Small intestine (tissue), 7 donors: Measurements from ENCODE around the gene PI4K2A. TPM values are rescaled to one million over a fixed set of nuclear protein-coding genes. Genes with fewer than 3 reads are reported as not detected.
A peak's percentile ranks its signal among the peaks of the same experiment; 100 is the strongest.

Experiments
- DNase-seq, 2 donors: peaks; one replicate each; pipeline versions ENCODE4 v3.0.0 to v3.0.0-alpha.2; 2013
- FAIRE-seq: peaks from 2 replicates; lab custom pipeline; 2012; peaks lifted over from hg19 to GRCh38; lab: Jason Lieb, UNC
- H3K27ac ChIP-seq, 3 donors: one replicate each; pipeline ENCODE4 v1.5.1; 2013; ENCODE audit warnings: low read length in 2 of 3, mild to moderate bottlenecking in 2 of 3, control low read depth in 1 of 3, inconsistent platforms in 1 of 3, low read depth in 1 of 3, moderate library complexity in 1 of 3
- H3K27me3 ChIP-seq, 3 donors: one replicate each; pipeline ENCODE4 v1.6.1; 2013; ENCODE audit warnings: low read length in 3 of 3, inconsistent platforms in 1 of 3; ENCODE audit not compliant: control insufficient read depth in 3 of 3, insufficient read depth in 3 of 3
- H3K36me3 ChIP-seq, 3 donors: one replicate each; pipeline ENCODE4 v1.6.1; 2013; ENCODE audit warnings: low read length in 3 of 3, inconsistent platforms in 1 of 3, low read depth in 1 of 3, mild to moderate bottlenecking in 1 of 3, moderate library complexity in 1 of 3; ENCODE audit not compliant: control insufficient read depth in 3 of 3, insufficient read depth in 2 of 3
- H3K4me1 ChIP-seq, 3 donors: one replicate each; pipeline ENCODE4 v1.6.1; 2013; ENCODE audit warnings: low read length in 2 of 3, inconsistent platforms in 1 of 3, low read depth in 1 of 3, mild to moderate bottlenecking in 1 of 3, moderate library complexity in 1 of 3; ENCODE audit not compliant: control insufficient read depth in 3 of 3, insufficient read depth in 2 of 3
- H3K4me3 ChIP-seq, 3 donors: one replicate each; pipeline ENCODE4 v1.5.1; 2013; ENCODE audit warnings: low read length in 3 of 3, control low read depth in 1 of 3, inconsistent platforms in 1 of 3, low read depth in 1 of 3, mild to moderate bottlenecking in 1 of 3, moderate library complexity in 1 of 3
- H3K9me3 ChIP-seq, 2 donors: one replicate each; pipeline ENCODE4 v1.6.1; 2013; ENCODE audit warnings: low read depth in 1 of 2, low read length in 1 of 2; ENCODE audit not compliant: control insufficient read depth in 2 of 2, insufficient read depth in 1 of 2
- WGBS, 3 donors: extraction: QIAGEN DNeasy Blood & Tissue Kit; methylation state at CpG; one replicate each; pipeline ENCODE4 v1.1.7; 2013; 5-methylcytosine and 5-hydroxymethylcytosine counted together
- polyA plus RNA-seq, 4 donors: library from polyadenylated mRNA; stranded (reverse) in 3 of 4; unstranded in 1 of 4; fragments of 200-250 nt in 3 of 4; fragments of 120-200 nt in 1 of 4; gene quantifications; one replicate each; pipeline versions ENCODE4 v1.2.1 to v1.2.3, GENCODE V29; 2013
- donor health status: healthy with polysubstance abuse.
- donor health status: control.
- donor health status: control.
- donor health status: Bipolar disorder and iron deficiency.
- donor health status: healthy.

Gene PI4K2A
- polyA plus RNA-seq, 4 donors: 9.5 to 34.0 (median 12.0) TPM

- DNase-seq: no peak
- WGBS, 3 donors: 73 to 84% (median 79%) methylated on average over 3 of the region's 3 CpGs
Observed at GRCh38 chr10:97723001-97723400, 82.5 kb downstream of the PI4K2A start.

GRCh38 chr10:97724341-97724941 is 84.0 kb downstream of the PI4K2A start:
- Histone ChIP-seq H3K9me3 (peaks cover 0 to 4% of the 10 kb centered on the region in 2 donors), H3K4me1 (peaks cover 0 to 7% (median 2%) of the 10 kb centered on the region in 3 donors), H3K4me3 (no peak overlapping the region), H3K27ac (no peak overlapping the region), H3K36me3 (peaks cover 0 to 1% (median 0%) of the 10 kb centered on the region in 3 donors), H3K27me3 (no peaks in the 10 kb centered on the region)
- WGBS, 3 donors: 51 to 64% (median 52%) methylated on average over 5 of the region's 5 CpGs
- FAIRE-seq: no peak
- peak in 1 of 2 donors; percentile 53 for DNase-seq

More at GRCh38 chr10:97723001-97723400, 82.5 kb downstream of the PI4K2A start:
- no peak overlapping the region for H3K4me3 ChIP-seq
- H3K36me3 ChIP-seq: peaks cover 0 to 9% (median 0%) of the 10 kb centered on the region in 3 donors
- H3K4me1 ChIP-seq: peaks cover 3 to 21% (median 9%) of the 10 kb centered on the region in 3 donors
- H3K9me3 ChIP-seq: peaks cover 0 to 4% of the 10 kb centered on the region in 2 donors
- FAIRE-seq: no peak
- H3K27me3 ChIP-seq: no peaks in the 10 kb centered on the region
- H3K27ac ChIP-seq: no peak overlapping the region

Other genes with a start within 250 kb of the PI4K2A start
- 10 to 100 TPM in 2 of 4 donors, 1 to 10 TPM in 2; 6.0 to 24.5 (median 12.5) TPM for gene RRP12, start 239.3 kb upstream of the PI4K2A start, polyA plus RNA-seq
- gene PGAM1, start 214.5 kb upstream of the PI4K2A start, polyA plus RNA-seq: 100 to 1,000 TPM; 129 to 300 (median 235) TPM
- 10 to 100 TPM; 33.8 to 47.1 (median 37.9) TPM for gene EXOSC1, start 194.7 kb upstream of the PI4K2A start, polyA plus RNA-seq
- gene ZDHHC16, start 194.5 kb upstream of the PI4K2A start, polyA plus RNA-seq: 10 to 100 TPM; 17.0 to 36.0 (median 28.9) TPM
- gene MMS19, start 142.2 kb upstream of the PI4K2A start, polyA plus RNA-seq: 10 to 100 TPM; 44.7 to 55.3 (median 50.5) TPM
- gene UBTD1, start 141.7 kb upstream of the PI4K2A start, polyA plus RNA-seq: 1 to 10 TPM; 1.1 to 7.6 (median 4.8) TPM
- 1 to 10 TPM in 2 of 4 donors, under 1 TPM in 2; 0.04 to 8.6 (median 2.0) TPM for gene ANKRD2, start 67.9 kb upstream of the PI4K2A start, polyA plus RNA-seq
- gene HOGA1, start 56.3 kb upstream of the PI4K2A start, polyA plus RNA-seq: 10 to 100 TPM in 1 of 4 donors, under 1 TPM in 3; 0.45 to 12.1 (median 0.66) TPM
- under 1 TPM in 1 of 4 donors, not detected in 3; 0.41 TPM for gene C10orf62, start 51.0 kb upstream of the PI4K2A start, polyA plus RNA-seq
- 10 to 100 TPM in 1 of 4 donors, 1 to 10 TPM in 1, not detected in 2; 4.0 to 15.5 TPM for gene MORN4, start 7.2 kb upstream of the PI4K2A start, polyA plus RNA-seq
- gene AVPI1, start 46.6 kb downstream of the PI4K2A start, polyA plus RNA-seq: 10 to 100 TPM; 18.2 to 64.9 (median 46.8) TPM
- 10 to 100 TPM in 2 of 4 donors, 1 to 10 TPM in 2; 1.6 to 35.2 (median 10.2) TPM for gene MARVELD1, start 73.1 kb downstream of the PI4K2A start, polyA plus RNA-seq
- 10 to 100 TPM; 21.6 to 53.9 (median 29.7) TPM for gene ZFYVE27, start 96.5 kb downstream of the PI4K2A start, polyA plus RNA-seq
- 100 to 1,000 TPM in 1 of 4 donors, 10 to 100 TPM in 3; 12.7 to 110 (median 53.8) TPM for gene SFRP5, start 131.3 kb downstream of the PI4K2A start, polyA plus RNA-seq
- gene GOLGA7B, start 209.2 kb downstream of the PI4K2A start, polyA plus RNA-seq: 1 to 10 TPM; 1.9 to 5.3 (median 4.0) TPM